ENCODE results near the gene SPATA46. TPM values are rescaled to one million over a fixed set of nuclear protein-coding genes. Genes with fewer than 3 reads are reported as not detected.

Gene SPATA46
- total and polyA plus RNA-seq, 9 of the 15 experiments (the other 6 are each of a cell fraction or from before 2014, with no cell fraction given) = 0.04 to 0.11 TPM; not detected in 7

- Histone ChIP-seq H3K27ac (ENCODE audit: extremely low read depth, low read depth, low read length) (no peak overlapping the region; the same call in 1 of the 3 replicates), H3K4me3 (no peak overlapping the region), H3K4me1 (replicated peaks in 1 of 2; ENCODE audit: control insufficient read depth in 2 of 2, insufficient read depth in 2 of 2, low read length in 2 of 2) (peaks cover 9 to 33% of the 10 kb centered on the region in 2 experiments; a peak in 4 of 5 replicates), H4K20me1 (replicated peaks; ENCODE audit: control insufficient read depth, insufficient read depth, low read length) (no peaks in the 10 kb centered on the region), H3K9me3 (replicated peaks; ENCODE audit: control insufficient read depth, insufficient read depth, low read depth, low read length) (no peaks in the 10 kb centered on the region), H3K79me2 (ENCODE audit: control insufficient read depth, insufficient read depth, low read length) (no peaks in the 10 kb centered on the region), H3K36me3 (ENCODE audit: control insufficient read depth, insufficient read depth, low read length) (no peaks in the 10 kb centered on the region), H3K9me1 (ENCODE audit: control insufficient read depth, insufficient read depth, low read length) (no peaks in the 10 kb centered on the region), H3K4me2 (ENCODE audit: insufficient read depth, low read length) (no peak overlapping the region), H3K9ac (ENCODE audit: insufficient read depth in 1 of 2, low read depth in 2 of 2, low read length in 2 of 2) (no peak overlapping the region), H3K27me3 (ENCODE audit: control insufficient read depth in 2 of 2, insufficient read depth in 2 of 2, low read length in 2 of 2) (no peaks in the 10 kb centered on the region), H2AFZ (ENCODE audit: low read depth, low read length) (peak overlapping the region; percentile 66; the same call in 1 of the 2 replicates)
- in situ Hi-C loops (cut with MboI) (no loop called here), intact Hi-C loops (cut with micrococcal nuclease) (loop anchor here (1.0 to 10.0 kb wide), 4 partner anchors 35 to 257 kb away; partner anchors contain the start of genes UAP1 and UHMK1)
- ChIA-PET POLR2A (interaction anchor here (0.5 to 1.1 kb wide), 3 partner anchors 18 to 821 kb away, joined by 3 to 4 read pairs (median 3); no protein-coding TSS in a partner anchor), CTCF (ENCODE audit: low intra/inter-chr PET ratio) (interaction anchor here (2.4 kb wide), 1 partner anchor 34 kb away, joined by 19 read pairs; no protein-coding TSS in a partner anchor)
- FAIRE-seq (peak; percentile 91), DNase-seq (ENCODE audit: extremely low read depth in 1 of 4, low spot score in 3 of 4) (peak; percentile 65 to 84 (median 72)), ATAC-seq (peak; percentile 87)
- WGBS (ENCODE audit: insufficient coverage, low coverage, missing lambda C conversion rate) = 21% methylated on average over 4 of the region's 5 CpGs
- BruUV-seq (replicated peaks) = no TSS peak
- TF ChIP-seq NCOA2 (IDR thresholded peaks at IDR 0.05; ENCODE audit: partially characterized antibody in 2 of 2) (no peak), CHCHD3 (CRISPR knock-in tag; IDR thresholded peaks at IDR 0.05) (no peak), CTCF (IDR thresholded peaks at IDR 0.05 in 2 of 3, conservative IDR thresholded peaks at IDR 0.05 in 1 of 3; ENCODE audit: insufficient read depth in 2 of 3, low read depth in 1 of 3, low read length in 3 of 3) (peak; percentile 74 to 89 (median 76)), EHMT2 (IDR thresholded peaks at IDR 0.05) (peak; percentile 59; the same call in 1 of the 2 replicates), FOXA3 (CRISPR knock-in tag; conservative IDR thresholded peaks at IDR 0.05 in 1 of 2, IDR thresholded peaks at IDR 0.05 in 1 of 2) (peak; percentile 97), FOXA1 (IDR thresholded peaks at IDR 0.05; ENCODE audit: borderline replicate concordance) (peak; percentile 23; the same call in 1 of the 2 replicates), ZNF24 (IDR thresholded peaks at IDR 0.05) (peak; percentile 84), JUND (IDR thresholded peaks at IDR 0.05; ENCODE audit: borderline replicate concordance, low read depth, low read length) (0 out of 2 replicates have a peak, but pooled peaks have one; percentile 15), JUND (tag; IDR thresholded peaks at IDR 0.05; ENCODE audit: borderline replicate concordance, low read depth, low read length) (no peak), BHLHE40 (IDR thresholded peaks at IDR 0.05; ENCODE audit: low read length) (0 out of 2 replicates have a peak, but pooled peaks have one; percentile 5)
- TF ChIP-seq, protein P1, sequence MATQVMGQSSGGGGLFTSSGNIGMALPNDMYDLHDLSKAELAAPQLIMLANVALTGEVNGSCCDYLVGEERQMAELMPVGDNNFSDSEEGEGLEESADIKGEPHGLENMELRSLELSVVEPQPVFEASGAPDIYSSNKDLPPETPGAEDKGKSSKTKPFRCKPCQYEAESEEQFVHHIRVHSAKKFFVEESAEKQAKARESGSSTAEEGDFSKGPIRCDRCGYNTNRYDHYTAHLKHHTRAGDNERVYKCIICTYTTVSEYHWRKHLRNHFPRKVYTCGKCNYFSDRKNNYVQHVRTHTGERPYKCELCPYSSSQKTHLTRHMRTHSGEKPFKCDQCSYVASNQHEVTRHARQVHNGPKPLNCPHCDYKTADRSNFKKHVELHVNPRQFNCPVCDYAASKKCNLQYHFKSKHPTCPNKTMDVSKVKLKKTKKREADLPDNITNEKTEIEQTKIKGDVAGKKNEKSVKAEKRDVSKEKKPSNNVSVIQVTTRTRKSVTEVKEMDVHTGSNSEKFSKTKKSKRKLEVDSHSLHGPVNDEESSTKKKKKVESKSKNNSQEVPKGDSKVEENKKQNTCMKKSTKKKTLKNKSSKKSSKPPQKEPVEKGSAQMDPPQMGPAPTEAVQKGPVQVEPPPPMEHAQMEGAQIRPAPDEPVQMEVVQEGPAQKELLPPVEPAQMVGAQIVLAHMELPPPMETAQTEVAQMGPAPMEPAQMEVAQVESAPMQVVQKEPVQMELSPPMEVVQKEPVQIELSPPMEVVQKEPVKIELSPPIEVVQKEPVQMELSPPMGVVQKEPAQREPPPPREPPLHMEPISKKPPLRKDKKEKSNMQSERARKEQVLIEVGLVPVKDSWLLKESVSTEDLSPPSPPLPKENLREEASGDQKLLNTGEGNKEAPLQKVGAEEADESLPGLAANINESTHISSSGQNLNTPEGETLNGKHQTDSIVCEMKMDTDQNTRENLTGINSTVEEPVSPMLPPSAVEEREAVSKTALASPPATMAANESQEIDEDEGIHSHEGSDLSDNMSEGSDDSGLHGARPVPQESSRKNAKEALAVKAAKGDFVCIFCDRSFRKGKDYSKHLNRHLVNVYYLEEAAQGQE (IDR thresholded peaks at IDR 0.05; ENCODE audit: borderline replicate concordance) = peak; percentile 73; the same call in 1 of the 2 replicates
- TF ChIP-seq, protein P1 (CRISPR knock-in tag; IDR thresholded peaks at IDR 0.05; ENCODE audit: low read depth) = no peak
Observed at GRCh38 chr1:162357681-162358266, 18.9 kb downstream of the SPATA46 start.
